Measurements from ENCODE around the gene CEP70.

GRCh38 chr3:138615462-138615861 lies 21.4 kb upstream of the CEP70 start:
- no peak for TF ChIP-seq CTCF (IDR thresholded peaks at IDR 0.05)
- TF ChIP-seq POLR2AphosphoS5 (IDR thresholded peaks at IDR 0.05), result no peak
- no peak for TF ChIP-seq POLR2A (IDR thresholded peaks at IDR 0.05)
